H1 (cell line): ENCODE data around the gene TMEM63A. TPM values are rescaled to one million over a fixed set of nuclear protein-coding genes. Genes with fewer than 3 reads are reported as not detected.

ENCODE experiments used
- CTCF ChIA-PET: fragments of 300-600 bp; sonication (Branson Sonifier 250); formaldehyde crosslinking; loops from one replicate; lab custom pipeline; 2021; ENCODE audit not compliant: partially characterized antibody; lab: Charles Lee
- POLR2A ChIA-PET: fragments of 300-600 bp; sonication (Branson Sonifier 250); formaldehyde crosslinking; loops from one replicate; lab custom pipeline; 2021; ENCODE audit warnings: inconsistent platforms; ENCODE audit not compliant: partially characterized antibody; lab: Charles Lee
- DNase-seq, 2 experiments: peaks; one replicate each; pipeline versions ENCODE4 v3.0.0 to v3.0.0-alpha.2; 2010 to 2022; ENCODE audit warnings: low spot score in 2 of 2, low read depth in 1 of 2, mixed read lengths in 1 of 2
- FAIRE-seq: peaks from 2 replicates; lab custom pipeline; 2011; peaks lifted over from hg19 to GRCh38; lab: Jason Lieb, UNC
- H2AFZ ChIP-seq: 2 replicates; pipeline ENCODE4 v1.8.1; 2012; ENCODE audit warnings: low read length, inconsistent platforms
- H2AK5ac ChIP-seq: 2 replicates; pipeline ENCODE4 v1.6.1; 2013; ENCODE audit warnings: low read depth, low read length
- H2BK120ac ChIP-seq: replicated peaks from 2 replicates; pipeline ENCODE3; 2013; ENCODE audit warnings: low read depth, low read length, inconsistent platforms
- H2BK12ac ChIP-seq: 2 replicates; pipeline ENCODE4 v1.6.1; 2013; ENCODE audit warnings: low read depth, low read length
- H2BK15ac ChIP-seq: 2 replicates; pipeline ENCODE4 v1.6.1; 2013; ENCODE audit warnings: low read length
- H2BK20ac ChIP-seq: 2 replicates; pipeline ENCODE4 v1.6.1; 2013; ENCODE audit warnings: low read length
- H2BK5ac ChIP-seq: 2 replicates; pipeline ENCODE4 v1.6.1; 2013; ENCODE audit warnings: low read depth, low read length
- H3K14ac ChIP-seq: 2 replicates; pipeline ENCODE4 v1.6.1; 2013; ENCODE audit warnings: inconsistent platforms; ENCODE audit not compliant: insufficient read length
- H3K18ac ChIP-seq: 2 replicates; pipeline ENCODE4 v1.6.1; 2013; ENCODE audit warnings: low read length; ENCODE audit errors: extremely low read depth
- H3K23ac ChIP-seq: 2 replicates; pipeline ENCODE4 v1.6.1; 2013; ENCODE audit warnings: inconsistent platforms; ENCODE audit not compliant: insufficient read length
- H3K23me2 ChIP-seq: 2 replicates; pipeline ENCODE4 v1.6.1; 2013; ENCODE audit warnings: low read depth, low read length
- H3K27ac ChIP-seq: 2 replicates; pipeline ENCODE4 v1.6.1; 2011; ENCODE audit warnings: low read depth, low read length, inconsistent platforms
- H3K27me3 ChIP-seq, 4 experiments: replicated peaks in 1 of 4; 1 replicate in 1 of 4; 2 replicates in 3 of 4; pipeline versions ENCODE4 v1.6.1 to v1.8.1; 2011 to 2013; ENCODE audit warnings: low read length in 3 of 4, mild to moderate bottlenecking in 3 of 4, inconsistent platforms in 2 of 4, mixed read lengths in 2 of 4, moderate library complexity in 1 of 4; ENCODE audit not compliant: control insufficient read depth in 3 of 4, insufficient read depth in 3 of 4; ENCODE audit errors: extremely low read depth in 1 of 4
- H3K36me3 ChIP-seq, 4 experiments: 2 replicates each; pipeline versions ENCODE4 v1.6.1 to v1.8.1; 2011 to 2013; ENCODE audit warnings: mild to moderate bottlenecking in 4 of 4, low read length in 3 of 4, moderate library complexity in 2 of 4, control low read depth in 1 of 4, inconsistent platforms in 1 of 4; ENCODE audit not compliant: insufficient read depth in 4 of 4, control insufficient read depth in 2 of 4
- H3K4ac ChIP-seq: replicated peaks from 2 replicates; pipeline ENCODE3; 2013; ENCODE audit warnings: low read length, low read depth, mixed read lengths, inconsistent platforms; ENCODE audit not compliant: insufficient read length
- H3K4me1 ChIP-seq, 4 experiments: replicated peaks in 1 of 4; 1 replicate in 1 of 4; 2 replicates in 3 of 4; pipeline versions ENCODE4 v1.6.1 to v1.8.1; 2011 to 2013; ENCODE audit warnings: low read length in 3 of 4, inconsistent platforms in 2 of 4, mixed read lengths in 1 of 4; ENCODE audit not compliant: insufficient read depth in 4 of 4, control insufficient read depth in 3 of 4
- H3K4me2 ChIP-seq, 2 experiments: 2 replicates each; pipeline versions ENCODE4 v1.6.1 to v1.8.1; 2011 to 2013; ENCODE audit warnings: low read depth in 2 of 2, low read length in 2 of 2, control low read depth in 1 of 2, inconsistent platforms in 1 of 2, mild to moderate bottlenecking in 1 of 2; ENCODE audit not compliant: insufficient read depth in 1 of 2
- H3K4me3 ChIP-seq, 4 experiments: fragments of 200-600, 300-600 bp in 1 of 4; sonication (generic), shearing (Covaris generic), sonication (Bioruptor Twin) in 1 of 4; 2 replicates each; pipeline versions ENCODE4 v1.5.1 to v1.8.1; 2011 to 2016; ENCODE audit warnings: low read length in 4 of 4, low read depth in 3 of 4, control low read depth in 2 of 4, inconsistent platforms in 2 of 4, mild to moderate bottlenecking in 2 of 4, mixed read lengths in 1 of 4, moderate library complexity in 1 of 4; ENCODE audit not compliant: insufficient read depth in 2 of 4; ENCODE audit errors: extremely low read depth in 1 of 4
- H3K56ac ChIP-seq: replicated peaks from 2 replicates; pipeline ENCODE3; 2013; ENCODE audit warnings: low read depth, mild to moderate bottlenecking, mixed read lengths, low read length, inconsistent platforms; ENCODE audit not compliant: insufficient read length
- H3K79me1 ChIP-seq: 2 replicates; pipeline ENCODE4 v1.6.1; 2013; ENCODE audit warnings: low read depth, low read length, control low read depth
- H3K79me2 ChIP-seq, 2 experiments: 2 replicates each; pipeline versions ENCODE4 v1.6.1 to v1.8.1; 2012 to 2013; ENCODE audit warnings: low read length in 2 of 2, mild to moderate bottlenecking in 2 of 2, inconsistent platforms in 1 of 2; ENCODE audit not compliant: insufficient read depth in 2 of 2, control insufficient read depth in 1 of 2
- H3K9ac ChIP-seq, 4 experiments: replicated peaks in 1 of 4; 1 replicate in 1 of 4; 2 replicates in 3 of 4; pipeline versions ENCODE4 v1.6.1 to v1.8.1; 2011 to 2013; ENCODE audit warnings: low read depth in 3 of 4, low read length in 3 of 4, control low read depth in 2 of 4, mild to moderate bottlenecking in 2 of 4, moderate library complexity in 2 of 4, inconsistent platforms in 1 of 4; ENCODE audit errors: extremely low read depth in 1 of 4
- H3K9me3 ChIP-seq, 2 experiments: 2 replicates each; pipeline versions ENCODE4 v1.6.1 to v1.8.1; 2012 to 2013; ENCODE audit warnings: mild to moderate bottlenecking in 2 of 2, moderate library complexity in 2 of 2, control low read depth in 1 of 2, inconsistent platforms in 1 of 2, low read depth in 1 of 2, low read length in 1 of 2, mixed read lengths in 1 of 2; ENCODE audit not compliant: insufficient read depth in 2 of 2
- H4K20me1 ChIP-seq, 2 experiments: replicated peaks in 1 of 2; 2 replicates each; pipeline versions ENCODE3 to v1.8.1; 2011 to 2013; ENCODE audit warnings: inconsistent platforms in 2 of 2, low read length in 2 of 2, mild to moderate bottlenecking in 1 of 2; ENCODE audit not compliant: insufficient read depth in 2 of 2, control insufficient read depth in 1 of 2
- H4K5ac ChIP-seq: 2 replicates; pipeline ENCODE4 v1.6.1; 2013; ENCODE audit warnings: low read length, low read depth, mixed read lengths, inconsistent platforms; ENCODE audit not compliant: insufficient read length
- H4K8ac ChIP-seq: 2 replicates; pipeline ENCODE4 v1.8.0; 2013; ENCODE audit warnings: mild to moderate bottlenecking, moderate library complexity, low read length, inconsistent platforms; ENCODE audit not compliant: insufficient read depth; ENCODE audit errors: extremely low read depth
- H4K91ac ChIP-seq: replicated peaks from 2 replicates; pipeline ENCODE3; 2013; ENCODE audit warnings: low read length, mixed read lengths, inconsistent platforms; ENCODE audit not compliant: insufficient read length
- CEBPB ChIP-seq: IDR thresholded peaks from 2 replicates; pipeline ENCODE4 v1.6.1; 2012; ENCODE audit warnings: low read depth, low read length
- EP300 ChIP-seq, 2 experiments: IDR thresholded peaks; 1 replicate in 1 of 2; 2 replicates in 1 of 2; pipeline ENCODE4 v1.6.1; 2011 to 2012; ENCODE audit warnings: low read depth in 2 of 2, low read length in 2 of 2, mild to moderate bottlenecking in 2 of 2, borderline replicate concordance in 1 of 2, inconsistent platforms in 1 of 2, moderate library complexity in 1 of 2
- FOSL1 ChIP-seq: IDR thresholded peaks from 2 replicates; pipeline ENCODE4 v1.6.1; 2011; ENCODE audit warnings: mild to moderate bottlenecking, low read depth, low read length, moderate library complexity; ENCODE audit not compliant: insufficient read depth
- JUN ChIP-seq: IDR thresholded peaks from 2 replicates; pipeline ENCODE4 v1.6.1; 2011; ENCODE audit warnings: low read depth, mild to moderate bottlenecking, improper control_type of control experiment, low read length
- KDM5A ChIP-seq: fragments of 200-600 bp; IDR thresholded peaks from 2 replicates; pipeline ENCODE4 v1.7.1; 2012; ENCODE audit warnings: mild to moderate bottlenecking, low read length, inconsistent platforms, mixed read lengths
- SAP30 ChIP-seq: fragments of 300-600 bp; sonication (generic); IDR thresholded peaks from 2 replicates; pipeline ENCODE4 v1.7.1; 2012; ENCODE audit warnings: low read length, moderate library complexity, mild to moderate bottlenecking, inconsistent platforms; ENCODE audit not compliant: insufficient read depth, insufficient replicate concordance
- SIN3A ChIP-seq, 2 experiments: IDR thresholded peaks in 1 of 2; conservative IDR thresholded peaks in 1 of 2; 2 replicates each; pipeline ENCODE4 v1.6.1; 2011 to 2012; ENCODE audit warnings: low read length in 2 of 2, improper control_type of control experiment in 1 of 2, low read depth in 1 of 2, mild to moderate bottlenecking in 1 of 2
- SP1 ChIP-seq: IDR thresholded peaks from 2 replicates; pipeline ENCODE4 v1.6.1; 2011; ENCODE audit warnings: low read depth, low read length
- SP2 ChIP-seq: IDR thresholded peaks from 2 replicates; pipeline ENCODE4 v1.6.1; 2012; ENCODE audit warnings: mild to moderate bottlenecking, low read length, inconsistent platforms
- TAF1 ChIP-seq: IDR thresholded peaks from 2 replicates; pipeline ENCODE4 v1.6.1; 2011; ENCODE audit warnings: mild to moderate bottlenecking, low read depth, low read length
- TBP ChIP-seq: IDR thresholded peaks from 2 replicates; pipeline ENCODE4 v1.6.1; 2011; ENCODE audit warnings: low read depth, low read length, improper control_type of control experiment
- USF2 ChIP-seq: IDR thresholded peaks from 2 replicates; pipeline ENCODE4 v1.6.1; 2011; ENCODE audit warnings: low read length, improper control_type of control experiment
- WGBS, 2 experiments: shearing (Covaris generic) in 1 of 2; methylation state at CpG; one replicate each; pipeline versions ENCODE4 v1.1.6 to v1.1.7; 2013 to 2015; ENCODE audit warnings: low lambda C conversion rate in 2 of 2, mixed read lengths in 2 of 2, inconsistent platforms in 1 of 2, low coverage in 1 of 2, missing lambda C conversion rate in 1 of 2; ENCODE audit not compliant: insufficient replicate concordance in 2 of 2, insufficient coverage in 1 of 2, insufficient read length in 1 of 2; ENCODE audit errors: extremely low coverage in 1 of 2, missing lambda C conversion rate in 1 of 2; 5-methylcytosine and 5-hydroxymethylcytosine counted together
- polyA plus RNA-seq, 7 experiments: library from polyadenylated mRNA; depleted of rRNA in 3 of 7; stranded (reverse) in 5 of 7; unstranded in 2 of 7; fragments of >200 nt in 5 of 7; fragments of 200-250 nt in 2 of 7; gene quantifications; 1 replicate in 5 of 7; 2 replicates in 1 of 7; 4 replicates in 1 of 7; pipeline versions ENCODE4 v1.2.1 to v1.2.3, GENCODE V29; 2011 to 2013; ENCODE audit warnings: missing spikeins in 2 of 7, mixed read lengths in 2 of 7
- total RNA-seq: library from RNA; stranded (reverse); fragmentation: NEBNext Ultra II Directional; extraction: Animal tissue kit (Norgen Biotek cat#: 25700); gene quantifications from 2 replicates; pipeline ENCODE4 v1.2.1, GENCODE V29; 2021

The TMEM63A gene
- total and polyA plus RNA-seq, 2 of the 8 experiments (the other 6 are each of a cell fraction or from before 2014, with no cell fraction given) = 26.1 to 55.4 TPM

GRCh38 chr1:225853441-225853840 is 28.7 kb downstream of the TMEM63A start:
- no peak overlapping the region for H2AFZ ChIP-seq
- no peak overlapping the region for H2BK120ac ChIP-seq
- no peak overlapping the region for H2BK5ac ChIP-seq
- H3K14ac ChIP-seq = no peak overlapping the region
- CTCF ChIA-PET = interaction anchor here (0.9 to 1.6 kb wide), 7 partner anchors 13 to 379 kb away, joined by 4 to 8 read pairs (median 5); partner anchors contain the start of gene TMEM63A
- no peak overlapping the region for H3K56ac ChIP-seq
- no peak overlapping the region for H3K27ac ChIP-seq
- no peak overlapping the region for H2BK15ac ChIP-seq
- no peak overlapping the region for H3K4me2 ChIP-seq
- no peaks in the 10 kb centered on the region; a peak in 2 of 7 replicates for H3K4me1 ChIP-seq
- H4K8ac ChIP-seq = no peak overlapping the region
- H3K23ac ChIP-seq = no peak overlapping the region
- no peak overlapping the region for H4K5ac ChIP-seq
- POLR2A ChIA-PET = interaction anchor here (0.8 to 1.7 kb wide), 7 partner anchors 8 to 71 kb away, joined by 3 to 7 read pairs (median 4); no protein-coding TSS in a partner anchor
- H3K18ac ChIP-seq = no peak overlapping the region
- 92% methylated on average over 12 of the region's 12 CpGs; no CpG with 5 or more reads in 1 of the 2 experiments for WGBS, 2 experiments
- no peak for DNase-seq
- H4K20me1 ChIP-seq = peaks cover 0 to 2% of the 10 kb centered on the region in 2 experiments
- no peak overlapping the region for H4K91ac ChIP-seq
- no peak overlapping the region for H3K4ac ChIP-seq
- peaks cover 3 to 19% (median 6%) of the 10 kb centered on the region in 4 experiments; a peak in 6 of 8 replicates for H3K36me3 ChIP-seq
- H3K9ac ChIP-seq = no peak overlapping the region
- H3K9me3 ChIP-seq = peaks cover 2 to 10% of the 10 kb centered on the region in 2 experiments; a peak in 3 of 4 replicates
- no peaks in the 10 kb centered on the region for H3K79me2 ChIP-seq
- H2BK12ac ChIP-seq = no peak overlapping the region
- H3K23me2 ChIP-seq = no peaks in the 10 kb centered on the region
- no peak overlapping the region for H2BK20ac ChIP-seq
- no peaks in the 10 kb centered on the region for H3K27me3 ChIP-seq
- no peak for FAIRE-seq
- H3K4me3 ChIP-seq = no peak overlapping the region
- TF ChIP-seq SIN3A (conservative IDR thresholded peaks at IDR 0.05 in 1 of 2, IDR thresholded peaks at IDR 0.05 in 1 of 2; ENCODE audit: low read depth in 1 of 2, low read length in 2 of 2) (no peak), TAF1 (no peak), USF2 (no peak), SP2 (no peak), SAP30 (no peak), KDM5A (no peak), FOSL1 (no peak), TBP (no peak), CEBPB (no peak), EP300 (IDR thresholded peaks at IDR 0.05; ENCODE audit: borderline replicate concordance in 1 of 2, low read depth in 2 of 2, low read length in 2 of 2) (no peak), JUN (no peak), SP1 (no peak)
- TF ChIP-seq, all 59 proteins: peak for 0
- Histone ChIP-seq H2AK5ac (no peak overlapping the region), H3K79me1 (no peaks in the 10 kb centered on the region; the same call in 1 of the 2 replicates)
